Calu3 (cell line): ENCODE measurements around the gene NACA2. TPM values are rescaled to one million over a fixed set of nuclear protein-coding genes. Genes with fewer than 3 reads are reported as not detected.

Source experiments
- Bru-seq: library from RNA; stranded (reverse); fragments of 400-500 nt; gene quantifications from one replicate; lab custom pipeline; 2021; lab: Mats Ljungman, UMichigan
- BruChase-seq, 2 experiments: library from RNA; stranded (reverse); fragments of 400-500 nt; gene quantifications; one replicate each; lab custom pipeline; 2021; lab: Mats Ljungman, UMichigan
- BruUV-seq: library from RNA; stranded (reverse); fragments of 400-500 nt; replicated peaks from 2 replicates; lab custom pipeline; 2021; lab: Mats Ljungman, UMichigan
- CTCF ChIA-PET: fragments of 300-600 bp; sonication (Branson Sonifier 250); formaldehyde crosslinking; loops from one replicate; lab custom pipeline; 2022; ENCODE audit warnings: antibody characterized with exemption; lab: Charles Lee
- DNase-seq: peaks from one replicate; pipeline ENCODE4 v3.0.0; 2022
- H3K27ac Mint-ChIP-seq: one replicate; pipeline ENCODE4 v1.8.0; 2022; ENCODE audit warnings: mixed read lengths; ENCODE audit not compliant: unreplicated experiment
- H3K27me3 Mint-ChIP-seq: one replicate; pipeline ENCODE4 v1.8.0; 2022; ENCODE audit warnings: mixed read lengths; ENCODE audit not compliant: unreplicated experiment
- H3K36me3 Mint-ChIP-seq: one replicate; pipeline ENCODE4 v1.8.0; 2022; ENCODE audit warnings: mild to moderate bottlenecking, moderate library complexity, mixed read lengths; ENCODE audit not compliant: insufficient read depth, unreplicated experiment
- H3K4me1 Mint-ChIP-seq: one replicate; pipeline ENCODE4 v1.8.0; 2022; ENCODE audit warnings: mild to moderate bottlenecking, low read depth, mixed read lengths; ENCODE audit not compliant: unreplicated experiment
- H3K4me3 Mint-ChIP-seq: one replicate; pipeline ENCODE4 v1.8.0; 2022; ENCODE audit warnings: mild to moderate bottlenecking, low read depth, moderate library complexity, mixed read lengths; ENCODE audit not compliant: unreplicated experiment
- H3K9me3 Mint-ChIP-seq: one replicate; pipeline ENCODE4 v1.8.0; 2022; ENCODE audit warnings: low read depth, mixed read lengths; ENCODE audit not compliant: unreplicated experiment
- intact Hi-C: fragments of 100-400 bp; cut with micrococcal nuclease; formaldehyde crosslinking; loops from one replicate; pipeline ENCODE4 v1.10.0; 2022; ENCODE audit not compliant: unreplicated experiment
- long read RNA-seq: library from polyadenylated mRNA; stranded (forward); transcript quantifications from one replicate; pipeline ENCODE4 v2.0.0, GENCODE V29; 2022
- total RNA-seq: library from RNA; stranded (reverse); gene quantifications from 2 replicates; pipeline ENCODE4 v1.2.3, GENCODE V29; 2022
- TF ChIP-seq, protein P1 (sequence below): fragments of 200-600 bp; IDR thresholded peaks from one replicate; pipeline ENCODE4 v1.8.0; 2022; ENCODE audit warnings: antibody characterized with exemption; ENCODE audit not compliant: unreplicated experiment

Gene NACA2
- total RNA-seq (not detected in 2 replicates), Bru-seq, nascent RNA (not detected), BruChase-seq, experiment 1, labeled RNA remaining after a 6-hour chase (percentile 25 among the genes with signal in this experiment), BruChase-seq, experiment 2, labeled RNA remaining after a 2-hour chase (percentile 24 among the genes with signal in this experiment)
- long read RNA-seq, result 0 reads

DNA sequence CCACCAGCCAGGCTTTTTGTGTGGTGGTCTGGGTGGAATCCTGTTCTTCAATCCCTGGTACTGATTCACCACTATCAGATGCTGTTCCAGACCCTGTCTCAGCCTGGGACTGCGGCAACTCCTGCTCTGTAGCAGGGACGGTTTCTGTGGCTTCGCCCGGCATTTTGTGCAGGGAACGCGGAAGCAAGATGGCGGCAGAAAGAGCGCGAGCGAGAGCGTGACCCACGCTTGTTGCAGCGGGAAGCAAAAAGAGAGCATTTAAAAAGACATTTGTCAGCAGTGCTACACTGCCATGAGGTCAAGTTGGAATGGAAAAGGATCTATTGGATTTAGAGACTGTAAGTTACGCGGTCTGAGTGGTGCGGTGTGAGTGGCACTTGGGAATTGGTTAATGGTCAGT lies at the start of gene NACA2:
TSS of gene NACA2 (minus strand) at position 202 of the 400 bp plus-strand sequence. CDS start at position 163, 39 bp downstream.
- no peak within 1 kb of the TSS for H3K27ac Mint-ChIP-seq
- intact Hi-C loops, result no loop called here
- DNase-seq, result no peak
- H3K4me3 Mint-ChIP-seq, result no peak within 1 kb of the TSS
- CTCF ChIA-PET, result interaction anchor here (0.5 kb wide), 1 partner anchor 267 kb away, joined by 4 read pairs; no protein-coding TSS in a partner anchor
- H3K27me3 Mint-ChIP-seq, result no peaks in the 10 kb centered on the region
- no peaks in the 10 kb centered on the region for H3K4me1 Mint-ChIP-seq
- TF ChIP-seq, protein P1, sequence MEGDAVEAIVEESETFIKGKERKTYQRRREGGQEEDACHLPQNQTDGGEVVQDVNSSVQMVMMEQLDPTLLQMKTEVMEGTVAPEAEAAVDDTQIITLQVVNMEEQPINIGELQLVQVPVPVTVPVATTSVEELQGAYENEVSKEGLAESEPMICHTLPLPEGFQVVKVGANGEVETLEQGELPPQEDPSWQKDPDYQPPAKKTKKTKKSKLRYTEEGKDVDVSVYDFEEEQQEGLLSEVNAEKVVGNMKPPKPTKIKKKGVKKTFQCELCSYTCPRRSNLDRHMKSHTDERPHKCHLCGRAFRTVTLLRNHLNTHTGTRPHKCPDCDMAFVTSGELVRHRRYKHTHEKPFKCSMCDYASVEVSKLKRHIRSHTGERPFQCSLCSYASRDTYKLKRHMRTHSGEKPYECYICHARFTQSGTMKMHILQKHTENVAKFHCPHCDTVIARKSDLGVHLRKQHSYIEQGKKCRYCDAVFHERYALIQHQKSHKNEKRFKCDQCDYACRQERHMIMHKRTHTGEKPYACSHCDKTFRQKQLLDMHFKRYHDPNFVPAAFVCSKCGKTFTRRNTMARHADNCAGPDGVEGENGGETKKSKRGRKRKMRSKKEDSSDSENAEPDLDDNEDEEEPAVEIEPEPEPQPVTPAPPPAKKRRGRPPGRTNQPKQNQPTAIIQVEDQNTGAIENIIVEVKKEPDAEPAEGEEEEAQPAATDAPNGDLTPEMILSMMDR, result no peak
- no TSS peak for BruUV-seq
- no peaks in the 10 kb centered on the region for H3K36me3 Mint-ChIP-seq
- H3K9me3 Mint-ChIP-seq, result no peaks in the 10 kb centered on the region

DNA sequence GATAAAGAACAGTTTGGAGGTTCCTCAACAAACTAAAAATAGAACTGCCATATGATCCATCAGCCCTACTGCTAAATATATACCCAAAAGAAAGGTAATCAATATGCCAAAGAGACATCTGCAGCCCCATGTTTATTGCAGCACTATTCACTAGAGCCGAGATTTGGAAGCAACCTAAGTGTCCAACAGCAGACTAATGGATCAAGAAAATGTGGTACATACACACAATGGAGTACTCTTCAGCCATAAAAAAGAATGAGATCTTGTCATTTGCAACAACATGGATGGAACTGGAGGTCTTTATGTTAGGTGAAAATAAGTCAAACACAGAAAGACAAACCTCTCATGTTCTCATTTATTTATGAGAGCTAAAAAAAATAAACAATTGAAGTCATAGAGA lies 48.8 kb upstream of the NACA2 start:
- DNase-seq, result no peak
- Mint-ChIP-seq H3K27me3 (no peaks in the 10 kb centered on the region), H3K4me1 (no peaks in the 10 kb centered on the region), H3K9me3 (no peaks in the 10 kb centered on the region), H3K27ac (no peak overlapping the region), H3K4me3 (no peak overlapping the region), H3K36me3 (no peaks in the 10 kb centered on the region)
- TF ChIP-seq, protein P1, result no peak
- CTCF ChIA-PET, result interaction anchor here (0.6 kb wide), 1 partner anchor 943 kb away, joined by 4 read pairs; no protein-coding TSS in a partner anchor
- BruUV-seq, result no TSS peak
- intact Hi-C loops, result no loop called here

DNA sequence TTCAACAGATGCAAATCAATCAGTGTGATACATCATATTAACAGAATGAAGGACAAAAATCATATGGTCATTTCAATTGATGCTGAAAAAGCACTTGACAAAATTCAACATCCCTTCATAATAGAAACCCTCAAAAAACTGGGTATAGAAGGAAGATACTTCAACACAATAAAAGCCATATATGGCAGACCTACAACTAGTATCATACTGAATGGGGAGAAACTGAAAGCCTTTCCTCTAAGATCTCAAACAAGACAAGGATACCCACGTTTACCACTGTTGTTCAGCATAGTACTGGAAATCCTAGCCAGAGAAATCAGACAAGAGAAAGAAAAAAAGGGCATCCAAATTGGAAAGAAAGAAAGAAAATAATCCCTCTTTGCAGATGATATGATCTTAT lies 47.1 kb upstream of the NACA2 start:
- Mint-ChIP-seq H3K27ac (no peak overlapping the region), H3K9me3 (no peaks in the 10 kb centered on the region), H3K4me3 (no peak overlapping the region), H3K27me3 (no peaks in the 10 kb centered on the region), H3K4me1 (no peaks in the 10 kb centered on the region), H3K36me3 (no peaks in the 10 kb centered on the region)
- intact Hi-C loops, result no loop called here
- BruUV-seq, result no TSS peak
- TF ChIP-seq, protein P1, result no peak
- no peak for DNase-seq
- CTCF ChIA-PET, result no interaction called here

DNA sequence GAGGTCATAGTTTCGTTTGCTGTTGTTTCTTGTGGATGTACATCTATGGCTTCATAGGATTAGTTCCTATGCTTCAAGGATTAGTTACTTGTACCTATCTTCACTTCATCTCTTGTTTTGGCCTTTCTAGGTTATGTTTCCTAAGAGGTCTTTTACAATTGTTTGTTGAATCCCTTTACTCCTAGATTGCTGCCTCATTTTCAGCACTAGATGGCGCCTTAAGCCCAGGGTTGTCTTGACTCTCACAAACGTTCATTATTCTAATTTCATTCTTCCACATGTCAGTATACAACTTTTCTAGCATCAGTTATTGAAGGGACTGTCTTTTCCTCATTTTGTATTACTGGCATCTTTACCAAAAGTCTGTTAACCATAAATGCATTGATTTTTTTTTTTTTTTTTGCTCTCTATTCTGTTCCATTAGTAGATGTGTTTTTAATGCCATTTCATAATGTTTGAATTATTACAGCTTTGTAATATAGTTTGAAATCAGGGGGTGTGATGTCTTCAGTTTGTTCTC lies 45.0 kb upstream of the NACA2 start:
- intact Hi-C loops, result loop anchor here (1.0 kb wide), 2 partner anchors 201 to 473 kb away; no protein-coding TSS in a partner anchor
- TF ChIP-seq, protein P1, result no peak
- no peak overlapping the region for H3K27ac Mint-ChIP-seq
- H3K4me3 Mint-ChIP-seq, result no peak overlapping the region
- no peaks in the 10 kb centered on the region for H3K36me3 Mint-ChIP-seq
- H3K4me1 Mint-ChIP-seq, result no peaks in the 10 kb centered on the region
- BruUV-seq, result no TSS peak
- H3K27me3 Mint-ChIP-seq, result no peaks in the 10 kb centered on the region
- DNase-seq, result peak; percentile 44
- CTCF ChIA-PET, result no interaction called here
- H3K9me3 Mint-ChIP-seq, result no peaks in the 10 kb centered on the region
